ENCODE data around the gene TTBK2. TPM values are rescaled to one million over a fixed set of nuclear protein-coding genes. Genes with fewer than 3 reads are reported as not detected.

TTBK2 gene
- total RNA-seq, 1 donor from 2014 or later: 19.8 TPM

GRCh38 chr15:42760759-42761158 lies 159.8 kb downstream of the TTBK2 start:
- intact Hi-C loops (cut with micrococcal nuclease): no loop called here
- Mint-ChIP-seq H3K36me3 (ENCODE audit: low read depth) (peaks cover 40% of the 10 kb centered on the region), H3K27me3 (no peaks in the 10 kb centered on the region), H3K4me1 (no peaks in the 10 kb centered on the region), H3K9me3 (peaks cover 25% of the 10 kb centered on the region), H3K27ac (no peak overlapping the region), H3K4me3 (no peak overlapping the region)
- CTCF ChIA-PET: no interaction called here
- POLR2A ChIA-PET: no interaction called here
- DNase-seq: no peak
- ATAC-seq (ENCODE audit: low read depth): no peak
- TF ChIP-seq CTCF (IDR thresholded peaks at IDR 0.05): no peak

GRCh38 chr15:42759093-42759492 lies 161.5 kb downstream of the TTBK2 start:
- H3K27me3 Mint-ChIP-seq: no peaks in the 10 kb centered on the region
- ATAC-seq (ENCODE audit: low read depth): no peak
- no peak for TF ChIP-seq CTCF (IDR thresholded peaks at IDR 0.05)
- DNase-seq: no peak
- CTCF ChIA-PET: no interaction called here
- no peaks in the 10 kb centered on the region for H3K4me1 Mint-ChIP-seq
- H3K9me3 Mint-ChIP-seq: peaks cover 20% of the 10 kb centered on the region
- peaks cover 31% of the 10 kb centered on the region for H3K36me3 Mint-ChIP-seq (ENCODE audit: low read depth)
- POLR2A ChIA-PET: no interaction called here
- H3K4me3 Mint-ChIP-seq: no peak overlapping the region
- intact Hi-C loops (cut with micrococcal nuclease): no loop called here
- no peak overlapping the region for H3K27ac Mint-ChIP-seq

GRCh38 chr15:42750306-42750705 lies 170.3 kb downstream of the TTBK2 start:
- Mint-ChIP-seq H3K4me1 (no peaks in the 10 kb centered on the region), H3K27me3 (no peaks in the 10 kb centered on the region), H3K9me3 (peaks cover 5% of the 10 kb centered on the region), H3K4me3 (no peak overlapping the region), H3K27ac (no peak overlapping the region), H3K36me3 (ENCODE audit: low read depth) (peaks cover 48% of the 10 kb centered on the region)
- ATAC-seq (ENCODE audit: low read depth) (no peak), DNase-seq (no peak)
- intact Hi-C loops (cut with micrococcal nuclease): no loop called here
- CTCF ChIA-PET: no interaction called here
- POLR2A ChIA-PET: no interaction called here
- no peak for TF ChIP-seq CTCF (IDR thresholded peaks at IDR 0.05)

GRCh38 chr15:42749266-42749665 lies 171.3 kb downstream of the TTBK2 start:
- no peaks in the 10 kb centered on the region for H3K27me3 Mint-ChIP-seq
- intact Hi-C loops (cut with micrococcal nuclease): no loop called here
- H3K36me3 Mint-ChIP-seq (ENCODE audit: low read depth): peaks cover 51% of the 10 kb centered on the region
- peaks cover 5% of the 10 kb centered on the region for H3K9me3 Mint-ChIP-seq
- DNase-seq (no peak), ATAC-seq (ENCODE audit: low read depth) (no peak)
- H3K4me3 Mint-ChIP-seq: no peak overlapping the region
- ChIA-PET POLR2A (no interaction called here), CTCF (no interaction called here)
- no peak for TF ChIP-seq CTCF (IDR thresholded peaks at IDR 0.05)
- no peaks in the 10 kb centered on the region for H3K4me1 Mint-ChIP-seq
- no peak overlapping the region for H3K27ac Mint-ChIP-seq

GRCh38 chr15:42744195-42744594 lies 176.4 kb downstream of the TTBK2 start:
- Mint-ChIP-seq H3K27ac (no peak overlapping the region), H3K27me3 (no peaks in the 10 kb centered on the region), H3K9me3 (no peaks in the 10 kb centered on the region), H3K4me1 (no peaks in the 10 kb centered on the region), H3K36me3 (ENCODE audit: low read depth) (peaks cover 21% of the 10 kb centered on the region), H3K4me3 (no peak overlapping the region)
- ATAC-seq (ENCODE audit: low read depth): no peak
- no peak for DNase-seq
- CTCF ChIA-PET: no interaction called here
- POLR2A ChIA-PET: no interaction called here
- TF ChIP-seq CTCF (IDR thresholded peaks at IDR 0.05): no peak
- intact Hi-C loops (cut with micrococcal nuclease): no loop called here
